HepG2 (cell line): ENCODE data around the gene ZNF514. TPM values are rescaled to one million over a fixed set of nuclear protein-coding genes. Genes with fewer than 3 reads are reported as not detected.
A peak's percentile ranks its signal among the peaks of the same experiment; 100 is the strongest.

Source experiments
- HDAC2 ChIP-seq: sonication (generic); formaldehyde crosslinking; IDR thresholded peaks from 2 replicates; pipeline ENCODE4 v1.4.0; 2020; ENCODE audit warnings: missing genetic modification reagents
- MTERF4 ChIP-seq: sonication (generic); formaldehyde crosslinking; IDR thresholded peaks from 2 replicates; pipeline ENCODE4 v1.8.0; 2023; ENCODE audit warnings: mild to moderate bottlenecking, missing genetic modification reagents
- NFYB ChIP-seq: sonication (generic); formaldehyde crosslinking; IDR thresholded peaks from 2 replicates; pipeline ENCODE4 v1.4.0; 2020; ENCODE audit warnings: missing genetic modification reagents
- RARA ChIP-seq: IDR thresholded peaks from 2 replicates; pipeline ENCODE4 v1.6.1; 2016; ENCODE audit warnings: missing genetic modification reagents, missing compliant biosample characterization
- SAP130 ChIP-seq: IDR thresholded peaks from 2 replicates; pipeline ENCODE4 v1.6.1; 2016; ENCODE audit warnings: low read depth
- SETDB1 ChIP-seq: sonication (generic); formaldehyde crosslinking; IDR thresholded peaks from 2 replicates; pipeline ENCODE4 v1.5.1; 2020; ENCODE audit warnings: missing genetic modification reagents, mild to moderate bottlenecking, borderline replicate concordance
- SOX13 ChIP-seq, 3 experiments: fragments of 450-650 bp in 1 of 3; sonication (generic) in 1 of 3; formaldehyde crosslinking in 1 of 3; IDR thresholded peaks in 2 of 3; conservative IDR thresholded peaks in 1 of 3; 2 replicates each; pipeline versions ENCODE4 v1.5.0 to v1.6.1; 2016 to 2020; ENCODE audit warnings: antibody characterized with exemption in 1 of 3, mild to moderate bottlenecking in 1 of 3, missing compliant biosample characterization in 1 of 3, missing genetic modification reagents in 1 of 3, moderate library complexity in 1 of 3
- SRY ChIP-seq: sonication (generic); formaldehyde crosslinking; IDR thresholded peaks from 2 replicates; pipeline ENCODE4 v1.8.0; 2022; ENCODE audit warnings: mild to moderate bottlenecking, missing genetic modification reagents
- TMF1 ChIP-seq: sonication (generic); formaldehyde crosslinking; IDR thresholded peaks from 2 replicates; pipeline ENCODE4 v1.8.1; 2022; ENCODE audit warnings: low read depth, missing genetic modification reagents
- WIZ ChIP-seq: sonication (generic); formaldehyde crosslinking; IDR thresholded peaks from 2 replicates; pipeline ENCODE4 v1.5.1; 2020; ENCODE audit warnings: mild to moderate bottlenecking, missing genetic modification reagents
- ZBTB38 ChIP-seq: sonication (generic); formaldehyde crosslinking; IDR thresholded peaks from 2 replicates; pipeline ENCODE4 v1.5.1; 2020; ENCODE audit warnings: mild to moderate bottlenecking, missing genetic modification reagents
- ZNF143 ChIP-seq: sonication (generic); formaldehyde crosslinking; IDR thresholded peaks from 2 replicates; pipeline ENCODE4 v1.4.0; 2020; ENCODE audit warnings: missing genetic modification reagents
- ZNF589 ChIP-seq: sonication (generic); formaldehyde crosslinking; conservative IDR thresholded peaks from 2 replicates; pipeline ENCODE4 v1.8.0; 2022; ENCODE audit warnings: mild to moderate bottlenecking, moderate library complexity, missing genetic modification reagents
- ZNF616 ChIP-seq: sonication (generic); formaldehyde crosslinking; IDR thresholded peaks from 2 replicates; pipeline ENCODE4 v1.5.0; 2020; ENCODE audit warnings: low read depth, mild to moderate bottlenecking, missing genetic modification reagents
- ZNF766 ChIP-seq: sonication (generic); formaldehyde crosslinking; IDR thresholded peaks from 2 replicates; pipeline ENCODE4 v1.5.0; 2020; ENCODE audit warnings: missing genetic modification reagents, borderline replicate concordance
- ZNF788 ChIP-seq: sonication (generic); formaldehyde crosslinking; IDR thresholded peaks from 2 replicates; pipeline ENCODE4 v1.5.0; 2020; ENCODE audit warnings: mild to moderate bottlenecking, missing genetic modification reagents, borderline replicate concordance
- polyA plus RNA-seq, 8 experiments: library from polyadenylated mRNA; depleted of rRNA in 3 of 8; stranded (reverse) in 7 of 8; unstranded in 1 of 8; fragments of >200 nt; fragmentation: Illumina TruSeq in 4 of 8; extraction: Trizol in 4 of 8; gene quantifications; 2 replicates each; pipeline versions ENCODE4 v1.2.1 to v1.2.3, GENCODE V29; 2011 to 2016; ENCODE audit warnings: low read depth in 4 of 8, missing spikeins in 1 of 8, mixed read lengths in 1 of 8; ENCODE audit not compliant: insufficient read depth in 1 of 8
- total RNA-seq, 5 experiments: library from RNA; depleted of rRNA; stranded (reverse); fragments of >200 nt; fragmentation: Illumina TruSeq; extraction: Trizol; gene quantifications; 2 replicates each; pipeline ENCODE4 v1.2.3, GENCODE V29; 2016; ENCODE audit warnings: low read depth in 1 of 5
- TF ChIP-seq, protein P1 (sequence below): sonication (generic); formaldehyde crosslinking; IDR thresholded peaks from 2 replicates; pipeline ENCODE4 v1.4.0; 2020; ENCODE audit warnings: missing genetic modification reagents, borderline replicate concordance
- TF ChIP-seq, protein P2 (sequence below): sonication (generic); formaldehyde crosslinking; IDR thresholded peaks from 2 replicates; pipeline ENCODE4 v1.8.1; 2023; ENCODE audit warnings: mild to moderate bottlenecking, inconsistent platforms, moderate library complexity, missing genetic modification reagents, borderline replicate concordance
- TF ChIP-seq, protein P3 (sequence below): IDR thresholded peaks from 2 replicates; pipeline ENCODE4 v1.4.0; 2020; ENCODE audit warnings: mild to moderate bottlenecking, missing genetic modification reagents

The ZNF514 gene
- total and polyA plus RNA-seq, 2 of the 13 experiments (the other 11 are each of a cell fraction or from before 2014, with no cell fraction given): 15.2 to 18.7 TPM

DNA sequence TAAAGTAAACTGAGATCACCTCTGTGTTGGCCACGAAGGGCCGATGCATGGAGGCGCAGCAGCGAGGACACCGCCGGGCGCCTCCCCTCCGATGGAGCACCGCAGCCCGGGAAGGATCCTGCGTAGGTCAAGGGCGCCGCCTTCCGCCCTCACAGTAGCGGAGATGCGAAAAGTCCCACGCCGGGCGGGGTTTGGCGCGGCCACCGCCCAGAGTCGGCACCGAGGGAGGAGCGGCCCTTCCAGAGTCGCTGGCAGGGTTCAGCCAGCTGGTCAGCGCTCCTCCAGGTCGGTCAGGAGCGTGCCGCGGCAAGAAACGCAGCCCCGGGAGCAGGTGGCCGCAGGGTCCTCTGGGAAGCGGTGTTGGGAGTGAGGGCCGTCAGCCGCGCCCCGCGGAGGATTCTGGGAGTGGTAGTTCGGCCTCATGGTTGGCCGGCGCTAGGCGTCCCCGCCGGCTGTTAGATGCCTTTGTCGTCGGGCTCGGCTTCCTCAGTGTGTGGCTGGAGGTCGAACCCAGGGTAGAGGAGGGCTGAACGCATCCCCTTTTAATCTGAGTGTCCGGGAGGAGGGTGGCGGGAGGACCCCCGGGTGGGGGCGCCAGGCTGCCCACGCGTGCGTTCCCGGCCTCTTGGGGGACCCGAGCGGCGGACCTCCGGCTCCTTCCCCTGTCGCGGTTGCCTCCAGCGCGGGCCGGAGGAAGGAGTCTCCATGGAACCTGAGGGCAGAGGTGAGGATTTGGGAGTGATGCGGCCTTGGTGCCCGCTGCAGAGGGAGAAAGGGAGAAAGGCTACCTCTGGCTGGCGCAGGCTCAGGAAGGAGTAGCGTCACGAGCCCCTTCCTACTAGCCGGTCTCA, 47.7 kb upstream of the ZNF514 start, which contains the start of gene ZNF892 (continued):
- TF ChIP-seq SRY (CRISPR knock-in tag) (peak; percentile 37; the same call in 1 of the 2 replicates), WIZ (CRISPR knock-in tag) (no peak), ZNF616 (CRISPR knock-in tag) (no peak), SETDB1 (CRISPR knock-in tag) (0 out of 2 replicates have a peak, but pooled peaks have one; percentile 49), TMF1 (CRISPR knock-in tag) (no peak), ZNF589 (CRISPR knock-in tag) (no peak), RARA (0 out of 2 replicates have a peak, but pooled peaks have one; percentile 21), SAP130 (CRISPR knock-in tag) (0 out of 2 replicates have a peak, but pooled peaks have one; percentile 36), NFYB (no peak), ZNF766 (no peak), ZBTB38 (CRISPR knock-in tag) (0 out of 2 replicates have a peak, but pooled peaks have one; percentile 45), ZNF788 (no peak; the same call in 1 of the 2 replicates), HDAC2 (CRISPR knock-in tag) (no peak), ZNF143 (CRISPR knock-in tag) (peak; percentile 93), SOX13 (IDR thresholded peaks at IDR 0.05) (no peak), SOX13 (CRISPR knock-in tag; conservative IDR thresholded peaks at IDR 0.05 in 1 of 2, IDR thresholded peaks at IDR 0.05 in 1 of 2) (peak in 1 of 2 experiments; percentile 14; a peak in 1 of 4 replicates), MTERF4 (CRISPR knock-in tag) (peak; percentile 68; the same call in 1 of the 2 replicates)
- TF ChIP-seq, protein P1, sequence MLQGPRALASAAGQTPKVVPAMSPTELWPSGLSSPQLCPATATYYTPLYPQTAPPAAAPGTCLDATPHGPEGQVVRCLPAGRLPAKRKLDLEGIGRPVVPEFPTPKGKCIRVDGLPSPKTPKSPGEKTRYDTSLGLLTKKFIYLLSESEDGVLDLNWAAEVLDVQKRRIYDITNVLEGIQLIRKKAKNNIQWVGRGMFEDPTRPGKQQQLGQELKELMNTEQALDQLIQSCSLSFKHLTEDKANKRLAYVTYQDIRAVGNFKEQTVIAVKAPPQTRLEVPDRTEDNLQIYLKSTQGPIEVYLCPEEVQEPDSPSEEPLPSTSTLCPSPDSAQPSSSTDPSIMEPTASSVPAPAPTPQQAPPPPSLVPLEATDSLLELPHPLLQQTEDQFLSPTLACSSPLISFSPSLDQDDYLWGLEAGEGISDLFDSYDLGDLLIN (CRISPR knock-in tag): 0 out of 2 replicates have a peak, but pooled peaks have one; percentile 53
- TF ChIP-seq, protein P2, sequence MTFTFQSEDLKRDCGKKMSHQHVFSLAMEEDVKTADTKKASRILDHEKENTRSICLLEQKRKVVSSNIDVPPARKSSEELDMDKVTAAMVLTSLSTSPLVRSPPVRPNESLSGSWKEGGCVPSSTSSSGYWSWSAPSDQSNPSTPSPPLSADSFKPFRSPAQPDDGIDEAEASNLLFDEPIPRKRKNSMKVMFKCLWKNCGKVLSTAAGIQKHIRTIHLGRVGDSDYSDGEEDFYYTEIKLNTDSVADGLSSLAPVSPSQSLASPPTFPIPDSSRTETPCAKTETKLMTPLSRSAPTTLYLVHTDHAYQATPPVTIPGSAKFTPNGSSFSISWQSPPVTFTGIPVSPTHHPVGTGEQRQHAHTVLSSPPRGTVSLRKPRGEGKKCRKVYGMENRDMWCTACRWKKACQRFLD (CRISPR knock-in tag): no peak
- TF ChIP-seq, protein P3, sequence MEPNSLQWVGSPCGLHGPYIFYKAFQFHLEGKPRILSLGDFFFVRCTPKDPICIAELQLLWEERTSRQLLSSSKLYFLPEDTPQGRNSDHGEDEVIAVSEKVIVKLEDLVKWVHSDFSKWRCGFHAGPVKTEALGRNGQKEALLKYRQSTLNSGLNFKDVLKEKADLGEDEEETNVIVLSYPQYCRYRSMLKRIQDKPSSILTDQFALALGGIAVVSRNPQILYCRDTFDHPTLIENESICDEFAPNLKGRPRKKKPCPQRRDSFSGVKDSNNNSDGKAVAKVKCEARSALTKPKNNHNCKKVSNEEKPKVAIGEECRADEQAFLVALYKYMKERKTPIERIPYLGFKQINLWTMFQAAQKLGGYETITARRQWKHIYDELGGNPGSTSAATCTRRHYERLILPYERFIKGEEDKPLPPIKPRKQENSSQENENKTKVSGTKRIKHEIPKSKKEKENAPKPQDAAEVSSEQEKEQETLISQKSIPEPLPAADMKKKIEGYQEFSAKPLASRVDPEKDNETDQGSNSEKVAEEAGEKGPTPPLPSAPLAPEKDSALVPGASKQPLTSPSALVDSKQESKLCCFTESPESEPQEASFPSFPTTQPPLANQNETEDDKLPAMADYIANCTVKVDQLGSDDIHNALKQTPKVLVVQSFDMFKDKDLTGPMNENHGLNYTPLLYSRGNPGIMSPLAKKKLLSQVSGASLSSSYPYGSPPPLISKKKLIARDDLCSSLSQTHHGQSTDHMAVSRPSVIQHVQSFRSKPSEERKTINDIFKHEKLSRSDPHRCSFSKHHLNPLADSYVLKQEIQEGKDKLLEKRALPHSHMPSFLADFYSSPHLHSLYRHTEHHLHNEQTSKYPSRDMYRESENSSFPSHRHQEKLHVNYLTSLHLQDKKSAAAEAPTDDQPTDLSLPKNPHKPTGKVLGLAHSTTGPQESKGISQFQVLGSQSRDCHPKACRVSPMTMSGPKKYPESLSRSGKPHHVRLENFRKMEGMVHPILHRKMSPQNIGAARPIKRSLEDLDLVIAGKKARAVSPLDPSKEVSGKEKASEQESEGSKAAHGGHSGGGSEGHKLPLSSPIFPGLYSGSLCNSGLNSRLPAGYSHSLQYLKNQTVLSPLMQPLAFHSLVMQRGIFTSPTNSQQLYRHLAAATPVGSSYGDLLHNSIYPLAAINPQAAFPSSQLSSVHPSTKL (CRISPR knock-in tag): peak; percentile 25; the same call in 1 of the 2 replicates
